Fibroblast of lung (primary cell): Measurements from ENCODE around the gene ZNF521.

ENCODE experiments used
- EZH2 ChIP-seq: IDR thresholded peaks from 2 replicates; pipeline ENCODE4 v1.5.1; 2012; ENCODE audit warnings: low read length, control low read depth, mild to moderate bottlenecking; ENCODE audit errors: missing control alignments
- TF ChIP-seq, protein P1 (sequence below), 2 donors: IDR thresholded peaks in 1 of 2; conservative IDR thresholded peaks in 1 of 2; 1 replicate in 1 of 2; 2 replicates in 1 of 2; pipeline ENCODE4 v1.5.1; 2011 to 2012; ENCODE audit warnings: low read length in 2 of 2, control low read depth in 1 of 2, inconsistent platforms in 1 of 2, low read depth in 1 of 2, mild to moderate bottlenecking in 1 of 2

DNA sequence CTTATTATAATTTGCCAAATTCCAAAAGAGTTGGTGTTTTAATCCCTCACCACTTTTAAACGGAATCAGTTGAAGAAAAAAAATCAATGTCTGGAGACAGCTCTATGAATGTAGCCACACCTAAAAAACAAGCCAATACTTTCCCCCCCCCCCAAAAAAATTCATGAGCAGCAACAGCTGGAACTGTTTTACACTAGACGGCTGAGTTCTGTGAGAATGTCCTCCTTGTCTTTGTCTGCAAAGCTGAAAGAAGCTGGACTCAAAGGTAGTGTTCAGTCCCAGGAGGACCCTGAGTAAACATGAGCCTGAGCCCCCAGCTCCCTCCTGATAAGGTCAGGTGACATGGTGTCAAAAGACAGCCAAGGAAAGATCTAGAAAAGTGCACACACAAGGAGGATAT, 68.2 kb downstream of the ZNF521 start:
- TF ChIP-seq, protein P1, sequence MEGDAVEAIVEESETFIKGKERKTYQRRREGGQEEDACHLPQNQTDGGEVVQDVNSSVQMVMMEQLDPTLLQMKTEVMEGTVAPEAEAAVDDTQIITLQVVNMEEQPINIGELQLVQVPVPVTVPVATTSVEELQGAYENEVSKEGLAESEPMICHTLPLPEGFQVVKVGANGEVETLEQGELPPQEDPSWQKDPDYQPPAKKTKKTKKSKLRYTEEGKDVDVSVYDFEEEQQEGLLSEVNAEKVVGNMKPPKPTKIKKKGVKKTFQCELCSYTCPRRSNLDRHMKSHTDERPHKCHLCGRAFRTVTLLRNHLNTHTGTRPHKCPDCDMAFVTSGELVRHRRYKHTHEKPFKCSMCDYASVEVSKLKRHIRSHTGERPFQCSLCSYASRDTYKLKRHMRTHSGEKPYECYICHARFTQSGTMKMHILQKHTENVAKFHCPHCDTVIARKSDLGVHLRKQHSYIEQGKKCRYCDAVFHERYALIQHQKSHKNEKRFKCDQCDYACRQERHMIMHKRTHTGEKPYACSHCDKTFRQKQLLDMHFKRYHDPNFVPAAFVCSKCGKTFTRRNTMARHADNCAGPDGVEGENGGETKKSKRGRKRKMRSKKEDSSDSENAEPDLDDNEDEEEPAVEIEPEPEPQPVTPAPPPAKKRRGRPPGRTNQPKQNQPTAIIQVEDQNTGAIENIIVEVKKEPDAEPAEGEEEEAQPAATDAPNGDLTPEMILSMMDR (conservative IDR thresholded peaks at IDR 0.05 in 1 of 2, IDR thresholded peaks at IDR 0.05 in 1 of 2; ENCODE audit: low read depth in 1 of 2, low read length in 2 of 2), result no peak
- no peak for TF ChIP-seq EZH2
